H9 (cell line): ENCODE measurements around the gene HMX1. TPM values are rescaled to one million over a fixed set of nuclear protein-coding genes. Genes with fewer than 3 reads are reported as not detected.

ENCODE experiments used
- DNase-seq: peaks from one replicate; pipeline ENCODE4 v3.0.0-alpha.2; 2017
- H2AFZ ChIP-seq: one replicate; pipeline ENCODE4 v1.6.1; 2013; ENCODE audit warnings: mild to moderate bottlenecking, low read length, control low read depth, moderate library complexity
- H2AK5ac ChIP-seq: 2 replicates; pipeline ENCODE4 v1.6.1; 2013; ENCODE audit warnings: low read length, control low read depth, mixed read lengths; ENCODE audit not compliant: insufficient read length
- H2BK120ac ChIP-seq: one replicate; pipeline ENCODE4 v1.6.1; 2013; ENCODE audit warnings: low read depth, mild to moderate bottlenecking, low read length, control low read depth, inconsistent platforms; ENCODE audit not compliant: poor library complexity, severe bottlenecking
- H2BK12ac ChIP-seq: 2 replicates; pipeline ENCODE4 v1.6.1; 2013; ENCODE audit warnings: low read length, control low read depth, mixed read lengths, low read depth; ENCODE audit not compliant: insufficient read length
- H2BK15ac ChIP-seq: 2 replicates; pipeline ENCODE4 v1.6.1; 2013; ENCODE audit warnings: low read depth, low read length, control low read depth
- H2BK20ac ChIP-seq: one replicate; pipeline ENCODE4 v1.6.1; 2013; ENCODE audit warnings: low read depth, mild to moderate bottlenecking, low read length, control low read depth, inconsistent platforms; ENCODE audit not compliant: poor library complexity, severe bottlenecking
- H2BK5ac ChIP-seq: 2 replicates; pipeline ENCODE4 v1.6.1; 2013; ENCODE audit warnings: low read length, control low read depth, mixed read lengths; ENCODE audit not compliant: insufficient read length
- H3K14ac ChIP-seq: 2 replicates; pipeline ENCODE4 v1.6.1; 2013; ENCODE audit warnings: low read length, control low read depth; ENCODE audit not compliant: insufficient read depth
- H3K18ac ChIP-seq: 2 replicates; pipeline ENCODE4 v1.6.1; 2013; ENCODE audit warnings: low read depth, mild to moderate bottlenecking, mixed read lengths, low read length, control low read depth; ENCODE audit not compliant: insufficient read length
- H3K23ac ChIP-seq: 2 replicates; pipeline ENCODE4 v1.6.1; 2013; ENCODE audit warnings: low read length, control low read depth, mixed read lengths, low read depth; ENCODE audit not compliant: insufficient read length
- H3K23me2 ChIP-seq: 2 replicates; pipeline ENCODE4 v1.6.1; 2013; ENCODE audit warnings: low read depth, mild to moderate bottlenecking, mixed read lengths, low read length, control low read depth; ENCODE audit not compliant: insufficient read length, poor library complexity, severe bottlenecking
- H3K27ac ChIP-seq: 2 replicates; pipeline ENCODE4 v1.5.1; 2013; ENCODE audit warnings: low read length, control low read depth, mixed read lengths, low read depth; ENCODE audit not compliant: insufficient read length
- H3K27me3 ChIP-seq: 2 replicates; pipeline ENCODE4 v1.6.1; 2013; ENCODE audit warnings: low read length, control low read depth, inconsistent platforms; ENCODE audit not compliant: insufficient read depth
- H3K4ac ChIP-seq: 2 replicates; pipeline ENCODE4 v1.6.1; 2013; ENCODE audit warnings: low read depth, mild to moderate bottlenecking, control low read depth, inconsistent platforms, low read length, moderate library complexity
- H3K4me1 ChIP-seq: 2 replicates; pipeline ENCODE4 v1.6.1; 2013; ENCODE audit warnings: low read length, control low read depth, inconsistent platforms; ENCODE audit not compliant: insufficient read depth
- H3K4me2 ChIP-seq: 2 replicates; pipeline ENCODE4 v1.6.1; 2013; ENCODE audit warnings: low read length, control low read depth, mixed read lengths; ENCODE audit not compliant: insufficient read length, insufficient read depth
- H3K56ac ChIP-seq: 2 replicates; pipeline ENCODE4 v1.6.1; 2013; ENCODE audit warnings: low read depth, mild to moderate bottlenecking, mixed read lengths, low read length, control low read depth; ENCODE audit not compliant: insufficient read length
- H3K79me1 ChIP-seq: 2 replicates; pipeline ENCODE4 v1.6.1; 2013; ENCODE audit warnings: low read depth, mild to moderate bottlenecking, moderate library complexity, low read length, control low read depth, inconsistent platforms; ENCODE audit not compliant: insufficient read depth, poor library complexity, severe bottlenecking
- H3K79me2 ChIP-seq: 2 replicates; pipeline ENCODE4 v1.6.1; 2013; ENCODE audit warnings: low read length, control low read depth, inconsistent platforms; ENCODE audit not compliant: insufficient read depth
- H3K9ac ChIP-seq: 2 replicates; pipeline ENCODE4 v1.6.1; 2013; ENCODE audit warnings: low read length, control low read depth, mixed read lengths; ENCODE audit not compliant: insufficient read length; ENCODE audit errors: extremely low read depth
- H3K9me3 ChIP-seq: one replicate; pipeline ENCODE4 v1.6.1; 2013; ENCODE audit warnings: low read depth, low read length, inconsistent platforms; ENCODE audit not compliant: control insufficient read depth
- H3T11ph ChIP-seq: one replicate; pipeline ENCODE4 v1.6.1; 2013; ENCODE audit warnings: mild to moderate bottlenecking, low read length, control low read depth, inconsistent platforms
- H4K20me1 ChIP-seq: one replicate; pipeline ENCODE4 v1.6.1; 2013; ENCODE audit not compliant: control insufficient read depth, insufficient read length, insufficient read depth
- H4K5ac ChIP-seq: 2 replicates; pipeline ENCODE4 v1.6.1; 2013; ENCODE audit warnings: low read depth, mild to moderate bottlenecking, mixed read lengths, low read length, control low read depth; ENCODE audit not compliant: insufficient read length
- H4K8ac ChIP-seq: replicated peaks from 2 replicates; pipeline ENCODE4 v1.6.1; 2013; ENCODE audit warnings: low read length, control low read depth, mixed read lengths, low read depth; ENCODE audit not compliant: insufficient read length
- H4K91ac ChIP-seq: 2 replicates; pipeline ENCODE4 v1.6.1; 2013; ENCODE audit warnings: low read depth, mild to moderate bottlenecking, moderate library complexity, mixed read lengths, low read length, control low read depth; ENCODE audit not compliant: insufficient read length
- H3K27ac Mint-ChIP-seq, 3 experiments: 2 replicates in 2 of 3; 3 replicates in 1 of 3; pipeline ENCODE4 v1.8.0; 2020 to 2021; ENCODE audit warnings: mixed read lengths in 3 of 3, mild to moderate bottlenecking in 1 of 3, moderate library complexity in 1 of 3
- H3K27me3 Mint-ChIP-seq: 2 replicates; pipeline ENCODE4 v1.8.0; 2021; ENCODE audit warnings: low read depth, mild to moderate bottlenecking, moderate library complexity, mixed read lengths
- H3K36me3 Mint-ChIP-seq, 3 experiments: 2 replicates in 2 of 3; 3 replicates in 1 of 3; pipeline ENCODE4 v1.8.0; 2020 to 2021; ENCODE audit warnings: low read depth in 3 of 3, mixed read lengths in 3 of 3; ENCODE audit not compliant: insufficient read depth in 1 of 3
- H3K4me1 Mint-ChIP-seq, 2 experiments: 2 replicates each; pipeline ENCODE4 v1.8.0; 2020; ENCODE audit warnings: mixed read lengths in 2 of 2
- H3K4me3 Mint-ChIP-seq, 2 experiments: 2 replicates in 1 of 2; 3 replicates in 1 of 2; pipeline ENCODE4 v1.8.0; 2020 to 2021; ENCODE audit warnings: mild to moderate bottlenecking in 2 of 2, mixed read lengths in 2 of 2, moderate library complexity in 1 of 2
- H3K9me3 Mint-ChIP-seq, 2 experiments: 2 replicates in 1 of 2; 3 replicates in 1 of 2; pipeline ENCODE4 v1.8.0; 2020; ENCODE audit warnings: mild to moderate bottlenecking in 2 of 2, mixed read lengths in 2 of 2, moderate library complexity in 1 of 2
- CTCF ChIP-seq: fragments of 200-600 bp; sonication (generic); conservative IDR thresholded peaks from 3 replicates; pipeline ENCODE4 v1.8.0; 2021; ENCODE audit warnings: antibody characterized with exemption, mild to moderate bottlenecking
- WGBS: extraction: QIAGEN DNeasy Blood & Tissue Kit; methylation state at CpG from one replicate; pipeline ENCODE4 v1.1.7; 2013; ENCODE audit warnings: missing lambda C conversion rate, low lambda C conversion rate, mixed read lengths; ENCODE audit not compliant: insufficient read length; ENCODE audit errors: extremely low coverage; 5-methylcytosine and 5-hydroxymethylcytosine counted together
- total RNA-seq: library from RNA; stranded (reverse); gene quantifications from 2 replicates; pipeline ENCODE4 v1.2.1, GENCODE V29; 2021

HMX1 gene
- total RNA-seq, 1 experiment from 2014 or later, result 0.26 TPM

GRCh38 chr4:8908206-8908893 is 36.7 kb upstream of the HMX1 start:
- H3K9me3 Mint-ChIP-seq, result peaks cover 3 to 7% of the 10 kb centered on the region in 2 experiments; a peak in 4 of 5 replicates
- Histone ChIP-seq H3K4me2 (no peak overlapping the region), H2BK5ac (no peak overlapping the region), H3K79me1 (no peaks in the 10 kb centered on the region), H3K18ac (no peak overlapping the region), H2AK5ac (no peak overlapping the region), H4K5ac (no peak overlapping the region), H3K9me3 (no peaks in the 10 kb centered on the region), H3K27me3 (no peaks in the 10 kb centered on the region), H2AFZ (no peak overlapping the region), H4K91ac (no peak overlapping the region), H3K9ac (no peak overlapping the region), H2BK12ac (no peak overlapping the region), H2BK120ac (no peak overlapping the region), H3K14ac (no peak overlapping the region; the same call in 1 of the 2 replicates), H3K4me1 (no peaks in the 10 kb centered on the region), H2BK15ac (no peak overlapping the region), H4K20me1 (no peaks in the 10 kb centered on the region), H3T11ph (no peak overlapping the region), H4K8ac (no peak overlapping the region), H3K23me2 (no peaks in the 10 kb centered on the region), H3K23ac (no peak overlapping the region), H3K27ac (no peak overlapping the region), H3K79me2 (no peaks in the 10 kb centered on the region), H2BK20ac (no peak overlapping the region), H3K56ac (no peak overlapping the region), H3K4ac (no peak overlapping the region)
- H3K27me3 Mint-ChIP-seq, result peaks cover 42% of the 10 kb centered on the region
- no peak overlapping the region; a peak in 1 of 7 replicates for H3K27ac Mint-ChIP-seq
- WGBS, result no CpG with 5 or more reads among the region's 34 CpGs
- no peaks in the 10 kb centered on the region for H3K36me3 Mint-ChIP-seq
- no peak overlapping the region for H3K4me3 Mint-ChIP-seq
- no peaks in the 10 kb centered on the region for H3K4me1 Mint-ChIP-seq
- TF ChIP-seq CTCF, result no peak
- peak; percentile 28 for DNase-seq
